GM18951 (cell line): ENCODE data around the gene CIB1.
"Not testable (repeated sequence)": the region's sequence is repeated elsewhere in the genome, so short reads cannot be mapped to it uniquely, and the experiment has no call there.

ENCODE experiments used
- POLR2A ChIP-seq: IDR thresholded peaks from 4 replicates; pipeline ENCODE4 v1.6.1; 2011; ENCODE audit warnings: mild to moderate bottlenecking; ENCODE audit not compliant: insufficient read length, insufficient read depth; ENCODE audit errors: extremely low read depth
- in situ Hi-C: fragments of 300-500 bp; cut with MboI; formaldehyde crosslinking; loops from one replicate; pipeline ENCODE4 v1.12.0; 2022; ENCODE audit warnings: low sequenced_read_pairs, mixed read lengths, inconsistent platforms; ENCODE audit not compliant: unreplicated experiment

CIB1 gene

DNA sequence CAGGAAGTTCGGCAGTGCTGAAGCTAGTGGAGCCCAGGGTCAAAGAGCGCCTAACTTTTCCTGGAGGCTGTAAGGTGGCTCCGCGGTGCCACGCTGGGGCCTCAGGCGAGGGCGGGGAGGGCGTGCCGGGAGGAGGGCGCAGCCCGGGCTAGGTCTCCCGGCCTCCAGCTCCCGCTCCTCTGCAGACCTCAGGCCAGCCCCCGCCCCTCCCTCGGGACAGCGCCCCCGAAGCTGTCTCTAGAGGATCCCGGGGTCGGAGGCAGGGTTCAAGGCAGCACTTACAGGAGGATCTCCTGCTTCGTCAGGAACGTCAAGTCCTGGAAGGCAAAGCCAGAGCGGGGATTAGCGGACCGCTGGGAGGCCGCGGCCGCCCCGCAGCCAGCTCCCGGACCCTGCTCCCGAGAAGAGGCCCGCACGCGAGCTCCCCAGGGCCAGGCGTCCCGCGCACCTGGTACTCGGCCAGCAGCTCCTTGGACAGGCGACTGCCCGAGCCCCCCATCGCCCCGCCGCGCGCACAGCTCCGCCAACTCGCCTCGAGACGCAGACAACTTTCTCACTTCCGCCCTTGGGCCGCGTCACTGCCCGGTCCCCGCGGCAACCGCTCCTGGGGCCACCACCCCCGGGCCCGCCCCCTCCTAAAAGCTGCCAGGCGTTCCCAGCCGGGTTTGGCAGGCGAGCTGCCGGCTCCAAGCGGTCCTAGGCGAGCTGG is at the start of gene CIB1:
TSS of gene CIB1 (minus strand) at position 555 of the 709 bp plus-strand sequence. CDS start at position 499, 56 bp downstream.
- TF ChIP-seq POLR2A: peak; percentile 56
- in situ Hi-C loops: no loop called here

- in situ Hi-C loops: loop anchor here (10.0 kb wide), 1 partner anchor 117 kb away; no protein-coding TSS in a partner anchor
Measured at GRCh38 chr15:90281637-90282036, 47.9 kb upstream of the CIB1 start.

GRCh38 chr15:90280743-90281142 is 47.0 kb upstream of the CIB1 start:
- in situ Hi-C loops: loop anchor here (10.0 kb wide), 1 partner anchor 116 kb away; no protein-coding TSS in a partner anchor

DNA sequence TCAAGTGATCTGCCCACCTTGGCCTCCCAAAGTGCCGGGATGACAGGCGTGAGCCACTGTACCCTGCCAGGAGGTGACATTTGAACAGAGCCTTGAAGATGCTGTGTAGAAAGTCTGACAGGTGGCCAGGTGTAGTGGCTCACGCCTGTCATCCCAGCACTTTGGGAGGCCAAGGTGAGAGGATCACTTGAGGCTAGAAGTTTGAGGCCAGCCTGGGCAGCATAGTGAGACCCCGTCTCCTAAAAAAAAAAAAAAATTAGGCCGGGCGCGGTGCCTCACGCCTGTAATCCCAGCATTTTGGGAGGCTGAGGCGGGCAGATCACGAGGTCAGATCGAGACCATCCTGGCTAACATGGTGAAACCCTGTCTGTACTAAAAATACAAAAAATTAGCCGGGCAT is 44.7 kb upstream of the CIB1 start:
- in situ Hi-C loops: not testable (repeated sequence)

DNA sequence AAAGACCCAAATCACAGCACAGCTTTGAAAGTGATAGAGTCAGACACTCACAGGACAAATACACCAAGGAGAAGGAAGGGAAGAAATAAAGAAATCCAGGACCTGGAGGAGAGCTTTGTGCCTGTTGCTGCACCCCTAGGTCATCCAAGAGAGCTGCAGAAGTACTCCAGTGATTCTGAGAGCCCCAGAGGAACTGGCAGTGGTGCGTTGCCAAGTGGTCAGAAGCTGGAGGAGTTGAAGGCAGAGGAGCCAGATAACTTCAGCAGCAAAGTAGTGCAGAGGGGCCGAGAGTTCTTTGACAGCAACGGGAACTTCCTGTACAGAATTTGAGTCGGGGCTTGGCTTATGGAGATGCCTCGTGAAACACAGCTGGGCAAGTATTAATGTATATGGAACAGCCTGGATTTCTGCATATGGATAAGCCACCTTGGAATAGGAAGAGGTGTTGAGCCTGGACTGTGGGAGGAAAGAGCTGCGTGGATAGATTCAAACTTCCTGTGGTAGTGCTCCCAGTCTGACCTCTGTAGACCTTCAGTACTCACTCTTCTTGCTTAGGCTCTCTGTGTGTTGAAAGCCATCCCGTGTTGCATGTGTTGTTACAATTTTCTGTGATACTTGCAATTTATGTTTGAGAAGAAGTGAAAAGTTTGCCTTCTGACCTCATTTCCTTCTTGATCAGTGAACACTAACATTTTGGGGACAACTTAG is 37.9 kb upstream of the CIB1 start:
- TF ChIP-seq POLR2A: no peak
- in situ Hi-C loops: no loop called here

DNA sequence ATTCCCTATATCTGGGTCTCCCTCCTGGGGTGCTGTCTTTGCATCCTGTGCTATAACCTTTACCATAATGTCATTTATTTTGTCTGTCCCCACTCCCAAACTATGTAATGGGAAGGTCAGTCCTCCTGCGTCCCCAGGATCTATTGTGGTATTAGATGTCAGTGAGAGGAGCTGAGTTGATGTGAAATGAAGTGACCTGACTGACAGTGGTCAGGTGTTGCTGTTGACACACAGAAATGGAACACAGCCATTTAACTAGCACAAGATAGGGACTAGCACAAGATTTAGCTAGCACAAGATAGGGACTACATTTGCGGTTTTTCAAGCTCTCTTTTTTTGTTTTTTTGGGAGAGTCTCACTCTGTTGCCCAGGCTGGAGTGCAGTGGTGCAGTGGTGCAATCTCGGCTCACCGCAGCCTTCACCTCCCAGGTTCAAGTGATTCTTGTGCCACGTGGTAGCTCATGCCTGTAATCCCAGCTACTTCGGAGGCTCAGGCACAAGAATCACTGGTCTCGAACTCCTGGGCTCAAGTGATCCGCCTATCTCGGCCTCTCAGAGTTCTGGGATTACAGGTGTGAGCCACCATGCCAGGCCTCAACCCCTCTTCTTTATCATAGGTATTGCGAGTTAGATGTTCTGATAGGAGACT is 36.9 kb upstream of the CIB1 start:
- in situ Hi-C loops: no loop called here
- no peak for TF ChIP-seq POLR2A

- no peak for TF ChIP-seq POLR2A
- in situ Hi-C loops: no loop called here
Measured at GRCh38 chr15:90268415-90268814, 34.7 kb upstream of the CIB1 start.

DNA sequence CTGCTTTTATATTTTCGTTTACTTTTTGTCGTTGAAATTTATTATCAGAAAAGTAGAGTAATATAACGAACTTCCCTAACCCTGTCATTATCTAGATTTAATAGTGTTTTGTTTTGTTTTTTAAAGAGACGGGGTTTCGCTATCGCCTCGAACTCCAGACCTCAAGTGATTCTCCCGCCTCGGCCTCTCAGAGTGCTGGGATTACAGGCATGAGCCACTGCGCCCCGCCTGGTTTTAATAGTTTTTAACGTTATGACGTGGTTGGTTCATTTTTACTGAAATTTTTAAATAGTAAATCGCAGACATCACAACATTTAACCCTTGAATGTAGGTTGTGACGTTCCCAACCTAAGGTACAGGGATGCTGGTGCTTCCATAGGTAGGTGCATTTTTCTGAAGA is 32.7 kb upstream of the CIB1 start:
- in situ Hi-C loops: no loop called here
- no peak for TF ChIP-seq POLR2A

GRCh38 chr15:90266061-90266431 is 32.3 kb upstream of the CIB1 start:
- no peak for TF ChIP-seq POLR2A
- in situ Hi-C loops: no loop called here

- in situ Hi-C loops: no loop called here
- peak; percentile 97 for TF ChIP-seq POLR2A
Measured at GRCh38 chr15:90265271-90266060, 31.7 kb upstream of the CIB1 start, which contains the start of gene NGRN. TSS of gene NGRN (plus strand) at chr15:90265672. CDS start at chr15:90265713, 41 bp downstream.

DNA sequence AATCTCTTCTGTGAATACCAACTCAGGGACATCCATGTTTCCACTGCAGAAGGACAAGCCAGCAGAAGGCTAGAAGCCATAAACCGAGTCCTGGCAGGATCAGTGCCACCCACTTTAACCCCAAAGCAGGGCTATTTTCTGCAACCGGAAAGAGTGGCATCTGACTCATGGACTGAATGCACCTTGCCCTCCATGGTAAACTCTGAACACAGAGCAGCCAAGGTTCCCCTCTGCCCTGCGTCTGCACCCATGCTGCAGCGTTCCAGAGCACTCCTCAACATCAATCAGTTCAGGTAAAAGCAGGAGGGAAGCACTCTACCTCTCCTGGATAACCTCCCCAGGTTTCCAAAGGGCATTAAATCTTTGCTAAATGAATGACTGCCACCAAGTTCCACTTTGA is 30.9 kb upstream of the CIB1 start:
- in situ Hi-C loops: no loop called here
- TF ChIP-seq POLR2A: no peak

- no peak for TF ChIP-seq POLR2A
- in situ Hi-C loops: no loop called here
Measured at GRCh38 chr15:90262426-90262825, 28.7 kb upstream of the CIB1 start.

DNA sequence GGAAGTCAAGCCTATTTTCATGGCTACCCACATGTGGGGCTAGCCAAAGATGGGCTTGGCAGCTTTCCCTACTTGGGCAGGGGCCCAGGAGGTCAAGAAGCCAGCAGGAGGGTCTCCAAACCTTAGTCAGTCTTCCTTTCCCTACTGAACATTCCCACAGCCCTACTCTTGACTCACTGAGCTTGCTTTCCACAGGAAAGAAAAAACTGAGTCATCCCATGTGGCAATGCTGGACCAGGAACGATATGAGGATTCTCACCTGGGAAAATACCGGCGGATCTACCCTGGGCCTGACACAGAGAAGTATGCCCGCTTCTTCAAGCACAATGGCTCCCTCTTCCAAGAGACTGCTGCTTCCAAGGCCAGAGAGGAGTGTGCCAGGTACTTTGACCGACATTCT is 28.1 kb upstream of the CIB1 start:
- no peak for TF ChIP-seq POLR2A
- in situ Hi-C loops: no loop called here

DNA sequence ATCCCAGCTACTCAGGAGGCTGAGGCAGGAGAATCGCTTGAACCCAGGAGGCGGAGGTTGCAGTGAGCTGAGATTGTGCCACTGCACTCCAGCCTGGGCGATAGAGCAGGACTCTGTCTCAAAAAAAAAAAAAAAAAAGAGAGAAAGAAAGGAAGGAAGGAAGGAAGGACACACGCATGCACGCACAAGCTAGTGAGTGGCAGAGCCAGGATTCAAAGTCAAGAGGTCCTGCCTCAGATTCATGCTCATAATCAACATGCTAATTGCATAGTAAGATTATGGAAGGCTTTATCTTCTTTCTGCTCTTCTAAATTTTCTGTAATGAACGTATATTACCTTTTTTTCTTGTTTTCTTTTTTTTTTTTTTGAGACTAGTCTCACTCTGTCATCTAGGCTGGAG is 27.0 kb upstream of the CIB1 start:
- in situ Hi-C loops: not testable (repeated sequence)
